Fibroblast of gingiva (primary cell): Measurements from ENCODE around the gene SYNGR3.
"Not testable (repeated sequence)": the region's sequence is repeated elsewhere in the genome, so short reads cannot be mapped to it uniquely, and the experiment has no call there.

ENCODE experiments used
- DNase-seq: peaks from one replicate; pipeline ENCODE4 v3.0.0-alpha.2; 2011; ENCODE audit warnings: low read depth

The SYNGR3 gene

GRCh38 chr16:2009164-2009711, 19.5 kb downstream of the SYNGR3 start:
- no peak for DNase-seq

- DNase-seq: peak; percentile 92
Measured at GRCh38 chr16:2009791-2010510, 20.2 kb downstream of the SYNGR3 start, which contains the start of gene ZNF598. Gene ZNF598 (minus strand): TSS chr16:2009821.

GRCh38 chr16:2011726-2012125, 22.0 kb downstream of the SYNGR3 start:
- not testable (repeated sequence) for DNase-seq

GRCh38 chr16:2013527-2013926, 23.8 kb downstream of the SYNGR3 start:
- DNase-seq: no peak

GRCh38 chr16:2015117-2015946, 25.6 kb downstream of the SYNGR3 start:
- DNase-seq: peak; percentile 76

- DNase-seq: no peak
Measured at GRCh38 chr16:2015947-2016208, 26.1 kb downstream of the SYNGR3 start.

DNA sequence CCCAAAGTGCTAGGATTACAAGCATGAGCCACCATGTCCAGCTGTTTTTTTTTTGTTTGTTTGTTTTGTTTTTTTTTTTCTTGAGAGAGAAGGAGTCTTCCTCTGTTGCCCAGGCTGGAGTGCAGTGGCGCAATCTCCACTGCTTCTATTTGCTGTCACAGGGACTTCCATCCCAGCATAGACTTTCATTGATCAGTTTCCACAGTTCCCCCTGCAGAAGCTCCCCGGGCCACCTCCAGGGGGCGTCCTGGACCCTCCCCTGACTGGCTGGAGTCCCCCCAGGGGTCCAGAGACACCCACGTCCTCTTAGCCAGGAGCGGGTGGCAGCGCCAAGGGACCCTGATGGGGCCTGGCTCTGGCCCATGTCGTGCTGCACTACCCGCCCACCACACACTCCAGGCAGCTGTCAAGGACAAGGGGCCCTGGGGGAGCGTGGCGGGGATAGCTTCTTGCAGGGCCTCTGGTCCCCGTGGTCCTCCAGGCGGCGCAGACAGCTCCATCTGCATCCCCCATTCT, 26.7 kb downstream of the SYNGR3 start:
- DNase-seq: no peak

- no peak for DNase-seq
Measured at GRCh38 chr16:2019518-2019920, 29.7 kb downstream of the SYNGR3 start, which contains the start of gene NPW. Gene NPW (plus strand): TSS chr16:2019785.

DNA sequence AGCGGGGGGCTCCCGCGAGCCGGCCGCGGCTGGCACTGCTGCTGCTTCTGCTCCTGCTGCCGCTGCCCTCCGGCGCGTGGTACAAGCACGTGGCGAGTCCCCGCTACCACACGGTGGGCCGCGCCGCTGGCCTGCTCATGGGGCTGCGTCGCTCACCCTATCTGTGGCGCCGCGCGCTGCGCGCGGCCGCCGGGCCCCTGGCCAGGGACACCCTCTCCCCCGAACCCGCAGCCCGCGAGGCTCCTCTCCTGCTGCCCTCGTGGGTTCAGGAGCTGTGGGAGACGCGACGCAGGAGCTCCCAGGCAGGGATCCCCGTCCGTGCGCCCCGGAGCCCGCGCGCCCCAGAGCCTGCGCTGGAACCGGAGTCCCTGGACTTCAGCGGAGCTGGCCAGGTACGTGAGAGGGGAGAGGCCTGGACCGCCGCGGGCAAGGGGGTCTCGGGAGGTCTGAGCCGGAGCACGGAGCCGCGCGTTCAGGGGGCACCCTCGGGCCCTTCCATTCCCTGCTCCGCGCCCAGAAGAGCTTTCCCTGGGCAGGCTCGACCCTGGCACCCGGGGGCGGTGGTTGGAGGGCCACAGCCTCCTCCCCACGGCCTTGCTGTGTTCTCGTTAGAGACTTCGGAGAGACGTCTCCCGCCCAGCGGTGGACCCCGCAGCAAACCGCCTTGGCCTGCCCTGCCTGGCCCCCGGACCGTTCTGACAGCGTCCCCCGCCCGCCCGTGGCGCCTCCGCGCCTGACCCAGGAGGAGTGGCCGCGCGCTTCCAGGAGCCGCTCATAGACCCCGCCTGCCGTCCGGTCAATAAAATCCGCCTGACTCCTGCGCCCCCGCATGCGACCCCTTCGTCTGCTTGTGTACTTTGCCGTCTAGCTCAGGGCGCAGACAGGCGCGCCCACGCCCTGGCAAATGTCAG, 30.4 kb downstream of the SYNGR3 start:
- DNase-seq: no peak

- peak; percentile 41 for DNase-seq
Measured at GRCh38 chr16:2022723-2023091, 32.9 kb downstream of the SYNGR3 start.

DNA sequence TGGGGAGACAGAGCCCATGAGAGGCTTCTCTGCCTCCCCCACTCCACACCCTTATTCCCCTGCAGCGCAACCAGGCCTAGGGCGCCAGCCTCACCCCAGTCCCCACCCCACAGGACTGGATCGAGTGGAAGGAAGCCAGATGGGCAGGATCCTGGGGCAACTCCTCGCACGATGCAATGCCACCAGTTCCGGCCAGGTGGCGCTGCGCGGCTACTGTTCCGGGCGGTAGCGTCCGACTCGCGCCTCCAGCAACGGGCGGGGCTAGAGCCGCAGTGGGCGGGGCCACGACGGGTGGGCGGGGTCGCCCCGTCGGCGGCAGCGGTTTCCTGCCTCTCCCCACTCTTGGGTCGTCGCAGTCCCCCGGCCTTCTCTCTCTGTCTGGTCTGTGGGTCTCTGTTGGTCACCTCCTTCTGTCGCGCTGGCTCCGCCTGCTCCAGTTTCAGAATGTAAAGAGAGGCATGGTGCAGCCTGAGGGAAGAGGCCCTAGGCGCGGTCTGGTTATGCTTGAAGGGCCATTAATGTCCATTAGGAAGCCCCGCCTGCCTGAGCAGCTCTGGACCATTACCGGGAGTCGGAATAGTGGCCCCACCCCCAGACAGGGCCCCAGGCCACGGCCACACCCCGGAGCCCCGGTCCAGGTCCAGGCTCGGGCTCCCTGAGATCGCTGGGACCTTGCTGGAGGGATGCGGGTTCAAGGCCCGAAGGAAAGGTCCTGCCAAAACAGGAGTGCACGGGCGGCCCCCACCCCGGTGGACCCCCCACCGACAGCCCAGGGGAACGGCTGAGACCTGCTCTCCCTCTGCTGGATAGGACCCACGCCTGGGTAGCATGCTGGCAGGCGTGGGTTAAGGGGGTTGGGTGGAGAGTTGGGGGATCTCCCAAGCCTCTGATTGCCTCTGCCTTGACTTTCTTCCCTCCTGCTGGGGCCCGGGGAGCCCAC, 33.6 kb downstream of the SYNGR3 start:
- peak; percentile 76 for DNase-seq

GRCh38 chr16:2024032-2024420, 34.3 kb downstream of the SYNGR3 start:
- DNase-seq: no peak

- DNase-seq: no peak
Measured at GRCh38 chr16:2025251-2025650, 35.5 kb downstream of the SYNGR3 start.

DNA sequence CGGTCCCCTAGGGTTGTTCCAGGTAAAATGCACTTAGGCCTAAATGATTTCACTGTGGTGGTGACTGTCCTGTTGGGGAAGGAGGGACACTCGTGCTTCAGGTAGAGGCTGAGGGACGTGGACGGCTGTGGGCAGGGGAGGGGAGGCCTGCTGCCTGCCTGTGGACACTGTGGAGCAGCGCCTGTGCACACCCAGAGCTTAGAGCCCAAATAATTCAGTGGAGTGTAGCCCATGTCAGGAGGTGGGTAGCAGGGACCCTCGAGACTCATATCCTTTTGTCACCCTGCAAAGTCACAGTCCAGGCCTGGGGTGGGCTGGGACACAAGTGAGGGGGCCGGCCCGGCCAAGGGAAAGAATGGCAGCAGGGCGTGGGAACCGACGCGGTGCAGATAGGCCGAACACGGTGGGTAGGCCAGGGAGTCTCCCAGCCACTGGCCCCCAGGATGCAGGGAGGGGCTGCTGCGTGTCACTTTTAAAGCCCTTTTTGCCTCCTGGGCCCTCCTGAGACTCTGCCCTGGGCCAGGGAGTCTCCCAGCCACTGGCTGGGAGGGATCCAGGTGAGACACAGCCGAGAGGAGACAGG, 36.2 kb downstream of the SYNGR3 start:
- no peak for DNase-seq

GRCh38 chr16:2026461-2027023, 36.8 kb downstream of the SYNGR3 start, which contains the start of gene NHERF2:
Gene NHERF2 (plus strand): TSS chr16:2026902. CDS start chr16:2027006, 104 bp downstream.
- DNase-seq: no peak

DNA sequence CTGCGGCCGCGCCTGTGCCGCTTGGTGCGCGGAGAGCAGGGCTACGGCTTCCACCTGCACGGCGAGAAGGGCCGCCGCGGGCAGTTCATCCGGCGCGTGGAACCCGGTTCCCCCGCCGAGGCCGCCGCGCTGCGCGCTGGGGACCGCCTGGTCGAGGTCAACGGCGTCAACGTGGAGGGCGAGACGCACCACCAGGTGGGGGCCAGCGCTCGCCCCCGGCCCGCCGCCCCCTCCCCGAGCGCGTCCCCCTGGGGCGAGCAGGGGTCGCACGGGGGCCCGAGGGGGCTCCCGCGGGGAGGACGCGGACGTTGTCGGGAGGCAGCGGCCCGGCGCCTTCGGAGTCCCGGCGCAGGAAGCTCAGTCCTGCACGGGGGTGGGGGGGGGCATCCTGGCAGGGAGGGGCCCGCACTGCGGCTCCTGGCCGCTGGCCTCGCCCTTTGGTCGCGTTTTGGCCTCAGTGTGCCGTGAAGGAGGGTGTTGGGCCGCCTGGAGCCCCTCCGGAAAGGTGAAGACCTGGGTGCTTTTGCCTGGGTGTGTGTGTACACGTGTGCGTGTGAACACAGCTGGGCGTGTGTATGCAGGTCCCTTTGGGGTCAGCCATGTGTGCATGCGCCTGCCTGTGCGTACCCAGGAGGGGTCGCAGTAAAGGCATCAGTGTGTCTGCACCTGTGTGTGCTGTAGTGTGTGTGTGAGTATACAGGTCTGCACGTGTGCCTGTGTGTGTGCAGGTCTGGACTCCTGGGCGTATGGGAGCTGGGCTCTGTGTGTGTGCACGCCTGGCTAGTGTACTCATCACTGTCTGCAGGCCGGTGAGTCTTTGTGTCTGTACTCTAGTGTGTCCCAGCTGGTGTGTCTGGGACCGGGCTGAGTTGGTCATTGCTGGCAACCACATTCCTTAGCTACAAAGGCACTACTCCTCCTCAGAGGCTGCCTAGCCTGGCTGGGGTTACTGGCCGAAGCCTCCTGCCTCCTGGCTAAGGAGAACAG, 37.5 kb downstream of the SYNGR3 start:
- DNase-seq: no peak

- no peak for DNase-seq
Measured at GRCh38 chr16:2028146-2028545, 38.4 kb downstream of the SYNGR3 start.

- no peak for DNase-seq
Measured at GRCh38 chr16:2028620-2029220, 39.0 kb downstream of the SYNGR3 start.
